D721Med (cell line): Measurements from ENCODE around the gene CDH13.

ENCODE experiments used
- DNase-seq: peaks from one replicate; pipeline ENCODE4 v3.0.0; 2011; ENCODE audit warnings: low spot score; ENCODE audit not compliant: insufficient read length
- FAIRE-seq: peaks from 2 replicates; lab custom pipeline; 2011; peaks lifted over from hg19 to GRCh38; lab: Jason Lieb, UNC
- TF ChIP-seq, protein P1 (sequence below): IDR thresholded peaks from 2 replicates; pipeline ENCODE4 v1.5.1; 2012; ENCODE audit warnings: mild to moderate bottlenecking, control low read depth; ENCODE audit not compliant: insufficient read depth; ENCODE audit errors: missing control alignments

Gene CDH13

DNA sequence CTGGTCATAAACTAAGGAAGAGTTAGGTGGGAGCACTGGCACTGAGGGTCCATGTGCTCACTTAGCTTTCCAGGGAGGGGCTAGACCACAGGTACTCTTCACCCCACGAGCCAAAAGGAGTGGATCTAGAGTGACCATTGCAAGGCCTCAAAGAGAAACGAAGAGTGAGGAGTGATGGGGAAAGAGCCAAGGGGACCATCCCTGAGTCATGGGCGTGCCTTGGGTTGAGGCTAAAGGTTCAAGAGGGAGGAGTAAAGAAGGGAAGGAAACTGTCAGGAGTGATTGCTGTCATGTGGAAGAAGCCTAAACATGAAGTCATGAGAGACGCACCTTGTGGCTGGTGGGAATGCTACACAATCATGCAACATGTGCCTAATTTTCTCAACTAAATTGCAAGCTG lies 141.0 kb downstream of the CDH13 start:
- TF ChIP-seq, protein P1, sequence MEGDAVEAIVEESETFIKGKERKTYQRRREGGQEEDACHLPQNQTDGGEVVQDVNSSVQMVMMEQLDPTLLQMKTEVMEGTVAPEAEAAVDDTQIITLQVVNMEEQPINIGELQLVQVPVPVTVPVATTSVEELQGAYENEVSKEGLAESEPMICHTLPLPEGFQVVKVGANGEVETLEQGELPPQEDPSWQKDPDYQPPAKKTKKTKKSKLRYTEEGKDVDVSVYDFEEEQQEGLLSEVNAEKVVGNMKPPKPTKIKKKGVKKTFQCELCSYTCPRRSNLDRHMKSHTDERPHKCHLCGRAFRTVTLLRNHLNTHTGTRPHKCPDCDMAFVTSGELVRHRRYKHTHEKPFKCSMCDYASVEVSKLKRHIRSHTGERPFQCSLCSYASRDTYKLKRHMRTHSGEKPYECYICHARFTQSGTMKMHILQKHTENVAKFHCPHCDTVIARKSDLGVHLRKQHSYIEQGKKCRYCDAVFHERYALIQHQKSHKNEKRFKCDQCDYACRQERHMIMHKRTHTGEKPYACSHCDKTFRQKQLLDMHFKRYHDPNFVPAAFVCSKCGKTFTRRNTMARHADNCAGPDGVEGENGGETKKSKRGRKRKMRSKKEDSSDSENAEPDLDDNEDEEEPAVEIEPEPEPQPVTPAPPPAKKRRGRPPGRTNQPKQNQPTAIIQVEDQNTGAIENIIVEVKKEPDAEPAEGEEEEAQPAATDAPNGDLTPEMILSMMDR = no peak
- DNase-seq = no peak
- FAIRE-seq = no peak

DNA sequence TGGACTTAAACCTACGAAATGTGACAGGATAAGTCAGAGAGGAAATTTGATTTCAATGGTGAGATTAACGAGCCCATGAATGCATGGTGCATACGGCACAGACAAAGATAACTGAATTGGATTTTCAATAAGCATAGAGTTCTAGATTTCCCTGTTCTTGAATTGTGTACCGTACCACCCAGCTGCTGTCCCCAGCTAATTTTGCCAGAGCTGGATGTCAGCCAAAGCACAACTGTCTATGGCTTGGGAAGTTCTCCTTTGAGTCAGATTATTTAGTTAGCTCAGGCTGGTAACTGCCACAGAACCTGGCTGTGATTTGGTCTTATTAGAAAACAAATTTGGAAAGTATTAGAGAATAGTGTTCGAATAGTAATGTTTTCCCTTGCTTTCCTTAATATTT lies 143.1 kb downstream of the CDH13 start:
- FAIRE-seq (no peak), DNase-seq (no peak)
- TF ChIP-seq, protein P1 = no peak

DNA sequence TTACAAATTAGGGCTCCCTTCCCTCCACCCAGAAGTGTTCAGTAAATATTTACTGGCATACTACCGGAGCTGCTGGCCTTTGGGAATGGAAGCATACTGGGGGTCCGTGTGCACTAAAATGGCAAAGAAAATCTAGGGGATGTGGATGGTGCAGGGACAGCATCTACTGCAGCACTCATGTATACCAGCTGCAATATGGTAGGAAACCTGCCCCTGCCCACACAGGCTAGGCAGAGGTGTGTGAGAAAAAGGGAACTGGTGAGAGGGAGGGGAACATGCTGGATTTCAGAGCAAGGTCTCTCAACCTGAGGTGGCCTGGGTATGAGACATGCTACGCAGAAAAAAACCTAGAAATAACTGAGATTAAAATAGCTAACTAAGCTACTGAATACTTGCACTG lies 145.4 kb downstream of the CDH13 start:
- TF ChIP-seq, protein P1 = no peak
- DNase-seq (no peak), FAIRE-seq (no peak)

DNA sequence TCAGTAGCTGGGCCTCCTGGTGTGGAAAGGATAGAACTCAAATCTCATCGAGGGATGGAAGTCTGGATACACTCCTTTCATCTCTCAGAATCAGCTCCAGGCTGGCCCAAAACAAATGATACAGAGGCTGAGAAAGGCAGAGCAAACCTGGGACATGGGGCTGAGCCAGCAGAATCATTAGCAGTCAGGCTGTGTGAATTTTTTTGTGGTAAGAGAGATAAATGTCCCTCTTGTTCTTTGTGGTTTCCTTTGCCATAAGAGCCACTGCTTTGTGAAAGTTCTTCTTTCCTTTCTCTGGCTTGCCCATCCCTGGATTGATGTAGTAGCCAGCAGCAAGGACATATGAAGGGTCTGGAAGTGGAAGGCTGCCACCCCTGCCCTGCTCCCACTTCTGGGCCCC lies 146.2 kb downstream of the CDH13 start:
- DNase-seq (no peak), FAIRE-seq (no peak)
- TF ChIP-seq, protein P1 = no peak

DNA sequence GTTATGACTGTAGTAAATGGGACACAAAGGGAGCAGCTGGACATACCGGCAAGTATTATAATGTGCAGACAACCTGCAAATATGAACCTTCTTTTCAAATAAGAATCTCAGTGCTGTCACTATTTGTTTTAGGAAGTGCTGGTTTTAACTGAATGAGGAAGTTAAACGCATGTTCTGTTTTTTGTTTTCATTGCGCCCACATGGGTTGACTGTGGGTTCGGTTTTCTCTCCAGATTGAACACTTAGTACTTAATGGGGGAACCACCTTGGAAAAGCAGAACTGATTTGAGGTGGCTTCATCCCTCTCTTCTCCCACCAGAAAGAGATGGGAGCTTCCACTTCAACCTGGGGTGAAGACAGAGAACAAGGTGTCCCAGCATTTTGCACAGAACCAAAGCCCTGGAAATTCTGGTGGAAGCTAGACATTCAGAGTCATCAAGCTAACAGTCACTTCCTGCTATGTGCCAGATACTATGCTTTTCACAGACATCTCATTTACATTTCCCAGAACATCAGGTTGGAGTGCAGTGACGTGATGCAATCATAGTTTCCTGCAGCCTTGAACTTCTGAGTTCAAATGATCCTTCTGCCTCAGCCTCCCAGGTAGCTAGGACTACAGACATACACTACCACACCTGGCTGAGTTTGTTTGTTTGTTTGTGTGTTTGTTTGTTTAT lies 149.8 kb downstream of the CDH13 start:
- FAIRE-seq = no peak

DNA sequence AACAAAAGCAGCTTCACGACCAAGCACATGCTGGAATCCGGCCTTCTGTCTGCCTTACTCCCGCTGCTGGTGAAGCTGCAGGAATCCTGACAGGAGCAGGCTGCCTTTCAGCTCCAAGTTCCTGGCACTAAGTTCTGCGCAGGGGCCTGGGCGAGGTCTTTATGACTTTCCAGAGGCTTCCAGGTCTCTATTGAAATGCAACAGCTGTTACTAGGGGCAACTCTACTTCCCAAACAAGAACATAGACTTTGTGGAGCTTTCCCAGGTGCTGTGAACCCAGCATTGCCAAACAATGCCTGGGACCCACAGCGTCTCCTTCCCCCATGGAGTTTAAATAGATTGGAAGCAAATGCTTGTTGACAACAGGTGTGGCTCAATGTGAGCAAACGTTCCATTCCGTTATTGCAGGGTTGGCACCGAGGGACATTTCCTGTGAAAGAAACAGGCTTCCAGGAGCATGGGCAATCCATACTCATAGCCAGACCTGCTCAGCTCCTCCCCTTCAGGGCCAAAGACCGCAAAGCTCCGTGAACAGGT lies 156.0 kb downstream of the CDH13 start:
- DNase-seq = no peak
- no peak for FAIRE-seq
- TF ChIP-seq, protein P1 = no peak

More for the DNA sequence above, 149.8 kb downstream of the CDH13 start:
- TF ChIP-seq, protein P1 = no peak
- no peak for DNase-seq

DNA sequence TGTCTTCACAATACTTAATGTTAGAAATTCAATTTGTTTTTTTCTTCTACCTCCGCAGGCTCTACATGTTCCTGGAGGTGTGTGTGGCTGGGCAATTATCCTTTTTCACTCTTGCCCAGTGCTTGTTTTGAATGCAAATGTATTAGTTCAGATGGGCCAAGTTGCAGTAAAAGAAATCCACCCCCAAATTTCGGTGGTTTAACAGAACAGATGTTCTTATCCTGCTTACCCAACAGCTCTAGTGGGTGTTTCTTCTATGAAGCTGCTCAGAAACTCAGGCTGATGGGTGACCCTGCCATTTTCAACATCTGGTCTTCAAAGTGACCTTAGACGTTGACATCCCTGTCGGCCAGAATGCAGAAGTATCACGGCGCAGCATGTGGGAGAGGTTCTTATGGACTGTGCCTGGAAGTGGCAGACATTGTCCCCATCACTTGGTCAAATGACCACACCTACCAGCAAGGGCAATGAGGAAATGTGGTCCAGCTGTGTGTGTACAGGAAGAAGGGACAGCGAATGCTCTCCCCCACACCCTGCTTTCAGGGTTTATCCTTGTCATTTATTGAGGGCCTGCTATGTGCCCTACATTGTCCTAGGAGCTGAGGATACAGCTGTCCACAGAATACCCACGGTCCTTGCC lies 157.3 kb downstream of the CDH13 start:
- FAIRE-seq = no peak
- DNase-seq = no peak
- TF ChIP-seq, protein P1 = no peak
